Nephron (organoid): ENCODE measurements around the gene TNFRSF1B.

Source experiments
- H3K27ac Mint-ChIP-seq, 3 experiments: 2 replicates each; pipeline ENCODE4 v1.8.0; 2020; ENCODE audit warnings: mixed read lengths in 3 of 3, mild to moderate bottlenecking in 2 of 3, moderate library complexity in 1 of 3
- H3K27me3 Mint-ChIP-seq: 2 replicates; pipeline ENCODE4 v1.8.0; 2021; ENCODE audit warnings: low read depth, mild to moderate bottlenecking, moderate library complexity, mixed read lengths
- H3K36me3 Mint-ChIP-seq: 2 replicates; pipeline ENCODE4 v1.8.0; 2020; ENCODE audit warnings: low read depth, mixed read lengths
- H3K4me1 Mint-ChIP-seq: 2 replicates; pipeline ENCODE4 v1.8.0; 2020; ENCODE audit warnings: mixed read lengths
- H3K4me3 Mint-ChIP-seq, 3 experiments: 2 replicates each; pipeline ENCODE4 v1.8.0; 2020; ENCODE audit warnings: mild to moderate bottlenecking in 3 of 3, mixed read lengths in 3 of 3, moderate library complexity in 2 of 3
- H3K9me3 Mint-ChIP-seq: 2 replicates; pipeline ENCODE4 v1.8.0; 2020; ENCODE audit warnings: mixed read lengths
- CTCF ChIP-seq, 3 experiments: fragments of 200-600 bp; sonication (generic); IDR thresholded peaks; one replicate each; pipeline ENCODE4 v1.5.0; 2021; ENCODE audit warnings: antibody characterized with exemption in 3 of 3; ENCODE audit not compliant: unreplicated experiment in 3 of 3

The TNFRSF1B gene

GRCh38 chr1:12179111-12179519 is 12.3 kb downstream of the TNFRSF1B start:
- no peak for TF ChIP-seq CTCF (IDR thresholded peaks at IDR 0.05; ENCODE audit: unreplicated experiment in 3 of 3)
- Mint-ChIP-seq H3K36me3 (no peaks in the 10 kb centered on the region), H3K4me3 (no peak overlapping the region), H3K27ac (no peak overlapping the region), H3K27me3 (peaks cover 23% of the 10 kb centered on the region), H3K4me1 (peaks cover 26% of the 10 kb centered on the region), H3K9me3 (no peaks in the 10 kb centered on the region)

- Mint-ChIP-seq H3K4me1 (peaks cover 26% of the 10 kb centered on the region), H3K27ac (no peak overlapping the region), H3K9me3 (no peaks in the 10 kb centered on the region), H3K36me3 (no peaks in the 10 kb centered on the region), H3K4me3 (no peak overlapping the region), H3K27me3 (peaks cover 23% of the 10 kb centered on the region)
- no peak for TF ChIP-seq CTCF (IDR thresholded peaks at IDR 0.05; ENCODE audit: unreplicated experiment in 3 of 3)
Observed at GRCh38 chr1:12179676-12180075, 12.9 kb downstream of the TNFRSF1B start.

GRCh38 chr1:12180315-12180714 is 13.5 kb downstream of the TNFRSF1B start:
- Mint-ChIP-seq H3K9me3 (no peaks in the 10 kb centered on the region), H3K27ac (no peak overlapping the region), H3K36me3 (no peaks in the 10 kb centered on the region), H3K4me3 (no peak overlapping the region), H3K27me3 (peaks cover 22% of the 10 kb centered on the region), H3K4me1 (peaks cover 22% of the 10 kb centered on the region)
- no peak for TF ChIP-seq CTCF (IDR thresholded peaks at IDR 0.05; ENCODE audit: unreplicated experiment in 3 of 3)

GRCh38 chr1:12180903-12181302 is 14.1 kb downstream of the TNFRSF1B start:
- no peak for TF ChIP-seq CTCF (IDR thresholded peaks at IDR 0.05; ENCODE audit: unreplicated experiment in 3 of 3)
- Mint-ChIP-seq H3K27ac (no peak overlapping the region), H3K27me3 (peaks cover 20% of the 10 kb centered on the region), H3K36me3 (no peaks in the 10 kb centered on the region), H3K4me3 (no peak overlapping the region), H3K9me3 (no peaks in the 10 kb centered on the region), H3K4me1 (peaks cover 17% of the 10 kb centered on the region)

- no peaks in the 10 kb centered on the region for H3K36me3 Mint-ChIP-seq
- H3K9me3 Mint-ChIP-seq: no peaks in the 10 kb centered on the region
- no peak overlapping the region for H3K27ac Mint-ChIP-seq
- peaks cover 17% of the 10 kb centered on the region for H3K4me1 Mint-ChIP-seq
- H3K4me3 Mint-ChIP-seq: no peak overlapping the region
- H3K27me3 Mint-ChIP-seq: peaks cover 16% of the 10 kb centered on the region
- TF ChIP-seq CTCF (IDR thresholded peaks at IDR 0.05; ENCODE audit: unreplicated experiment in 3 of 3): no peak
Observed at GRCh38 chr1:12181568-12181967, 14.8 kb downstream of the TNFRSF1B start.

GRCh38 chr1:12182410-12182984 is 15.7 kb downstream of the TNFRSF1B start:
- H3K9me3 Mint-ChIP-seq: no peaks in the 10 kb centered on the region
- peaks cover 15% of the 10 kb centered on the region for H3K27me3 Mint-ChIP-seq
- H3K4me1 Mint-ChIP-seq: peaks cover 17% of the 10 kb centered on the region
- peak overlapping the region in 1 of 3 experiments; percentile 8 for H3K27ac Mint-ChIP-seq
- H3K4me3 Mint-ChIP-seq: no peak overlapping the region
- H3K36me3 Mint-ChIP-seq: no peaks in the 10 kb centered on the region
- no peak for TF ChIP-seq CTCF (IDR thresholded peaks at IDR 0.05; ENCODE audit: unreplicated experiment in 3 of 3)
